KMS-11 (cell line): ENCODE measurements around the gene NUDCD3.

Source experiments
- H2AFZ ChIP-seq: fragments of 200-600 bp; sonication (generic); 2 replicates; pipeline ENCODE4 v1.6.1; 2016; ENCODE audit warnings: antibody characterized with exemption, mixed run types, low read depth
- H3K27ac ChIP-seq: fragments of 200-600 bp; sonication (generic); 2 replicates; pipeline ENCODE4 v1.6.1; 2016; ENCODE audit warnings: mild to moderate bottlenecking, mixed run types
- H3K27me3 ChIP-seq: fragments of 200-600 bp; sonication (generic); 2 replicates; pipeline ENCODE4 v1.6.1; 2017; ENCODE audit warnings: mild to moderate bottlenecking, low read depth, mixed run types, moderate library complexity; ENCODE audit not compliant: insufficient read depth
- H3K36me3 ChIP-seq: fragments of 200-600 bp; sonication (generic); 2 replicates; pipeline ENCODE4 v1.6.1; 2017; ENCODE audit warnings: mild to moderate bottlenecking, mixed run types; ENCODE audit not compliant: insufficient read depth
- H3K4me1 ChIP-seq: fragments of 200-600 bp; sonication (generic); 2 replicates; pipeline ENCODE4 v1.6.1; 2016; ENCODE audit warnings: mild to moderate bottlenecking, low read depth, mixed run types; ENCODE audit not compliant: poor library complexity, severe bottlenecking
- H3K4me2 ChIP-seq: fragments of 200-600 bp; sonication (generic); 2 replicates; pipeline ENCODE4 v1.7.0; 2016; ENCODE audit warnings: mild to moderate bottlenecking, mixed run types
- H3K4me3 ChIP-seq: fragments of 200-600 bp; sonication (generic); IDR thresholded peaks from 2 replicates; pipeline ENCODE4 v1.6.1; 2017; ENCODE audit warnings: low read depth, low read length, mixed read lengths; ENCODE audit not compliant: insufficient read depth
- H3K79me2 ChIP-seq: fragments of 200-600 bp; sonication (generic); 2 replicates; pipeline ENCODE4 v1.6.1; 2016; ENCODE audit warnings: low read depth, mixed run types; ENCODE audit not compliant: insufficient read depth
- H3K9ac ChIP-seq: fragments of 200-600 bp; sonication (generic); 2 replicates; pipeline ENCODE4 v1.6.1; 2016; ENCODE audit warnings: mild to moderate bottlenecking, mixed run types
- H4K20me1 ChIP-seq: fragments of 200-600 bp; sonication (generic); 2 replicates; pipeline ENCODE4 v1.6.1; 2016; ENCODE audit warnings: mild to moderate bottlenecking, mixed run types; ENCODE audit not compliant: insufficient read depth
- TF ChIP-seq, protein P1 (sequence below): fragments of 200-600 bp; sonication (generic); conservative IDR thresholded peaks from 2 replicates; pipeline ENCODE4 v1.6.1; 2017; ENCODE audit warnings: low read depth, mild to moderate bottlenecking, antibody characterized with exemption, low read length, moderate library complexity, mixed read lengths

Gene NUDCD3

DNA sequence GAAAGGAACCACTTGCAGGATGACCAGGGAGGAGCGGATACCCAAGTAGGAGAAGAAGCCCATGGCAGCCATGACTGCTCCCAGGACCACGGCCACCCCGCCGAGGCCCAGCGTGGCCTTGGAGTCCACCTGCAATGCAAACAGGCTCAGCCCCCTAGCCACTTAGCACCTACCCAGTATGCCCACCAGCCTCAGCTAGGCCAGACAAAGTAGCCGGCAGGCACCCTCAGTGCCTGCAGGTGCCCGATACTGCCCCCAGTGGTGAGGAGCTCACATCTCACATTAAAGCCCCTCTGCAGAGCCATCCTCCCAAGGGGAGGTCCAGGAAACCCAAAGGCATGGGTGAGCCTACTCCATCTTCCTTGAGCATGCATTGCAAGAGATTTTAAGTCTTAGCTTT lies 44.0 kb upstream of the NUDCD3 start:
- H3K79me2 ChIP-seq, result no peaks in the 10 kb centered on the region
- H3K36me3 ChIP-seq, result no peaks in the 10 kb centered on the region
- TF ChIP-seq, protein P1, sequence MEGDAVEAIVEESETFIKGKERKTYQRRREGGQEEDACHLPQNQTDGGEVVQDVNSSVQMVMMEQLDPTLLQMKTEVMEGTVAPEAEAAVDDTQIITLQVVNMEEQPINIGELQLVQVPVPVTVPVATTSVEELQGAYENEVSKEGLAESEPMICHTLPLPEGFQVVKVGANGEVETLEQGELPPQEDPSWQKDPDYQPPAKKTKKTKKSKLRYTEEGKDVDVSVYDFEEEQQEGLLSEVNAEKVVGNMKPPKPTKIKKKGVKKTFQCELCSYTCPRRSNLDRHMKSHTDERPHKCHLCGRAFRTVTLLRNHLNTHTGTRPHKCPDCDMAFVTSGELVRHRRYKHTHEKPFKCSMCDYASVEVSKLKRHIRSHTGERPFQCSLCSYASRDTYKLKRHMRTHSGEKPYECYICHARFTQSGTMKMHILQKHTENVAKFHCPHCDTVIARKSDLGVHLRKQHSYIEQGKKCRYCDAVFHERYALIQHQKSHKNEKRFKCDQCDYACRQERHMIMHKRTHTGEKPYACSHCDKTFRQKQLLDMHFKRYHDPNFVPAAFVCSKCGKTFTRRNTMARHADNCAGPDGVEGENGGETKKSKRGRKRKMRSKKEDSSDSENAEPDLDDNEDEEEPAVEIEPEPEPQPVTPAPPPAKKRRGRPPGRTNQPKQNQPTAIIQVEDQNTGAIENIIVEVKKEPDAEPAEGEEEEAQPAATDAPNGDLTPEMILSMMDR, result peak; percentile 85

GRCh38 chr7:44534087-44534486 lies 43.6 kb upstream of the NUDCD3 start:
- Histone ChIP-seq H3K4me2 (no peak overlapping the region), H3K4me1 (no peaks in the 10 kb centered on the region), H3K27me3 (no peaks in the 10 kb centered on the region), H2AFZ (no peak overlapping the region), H3K79me2 (no peaks in the 10 kb centered on the region), H4K20me1 (no peaks in the 10 kb centered on the region), H3K4me3 (no peak overlapping the region), H3K27ac (no peak overlapping the region), H3K9ac (no peak overlapping the region), H3K36me3 (no peaks in the 10 kb centered on the region)
- TF ChIP-seq, protein P1, result no peak

More for the DNA sequence above, 44.0 kb upstream of the NUDCD3 start:
- Histone ChIP-seq H3K4me2 (no peak overlapping the region), H3K27ac (no peak overlapping the region), H2AFZ (no peak overlapping the region), H3K4me1 (no peaks in the 10 kb centered on the region), H3K9ac (no peak overlapping the region), H3K27me3 (no peaks in the 10 kb centered on the region), H3K4me3 (no peak overlapping the region), H4K20me1 (no peaks in the 10 kb centered on the region)

DNA sequence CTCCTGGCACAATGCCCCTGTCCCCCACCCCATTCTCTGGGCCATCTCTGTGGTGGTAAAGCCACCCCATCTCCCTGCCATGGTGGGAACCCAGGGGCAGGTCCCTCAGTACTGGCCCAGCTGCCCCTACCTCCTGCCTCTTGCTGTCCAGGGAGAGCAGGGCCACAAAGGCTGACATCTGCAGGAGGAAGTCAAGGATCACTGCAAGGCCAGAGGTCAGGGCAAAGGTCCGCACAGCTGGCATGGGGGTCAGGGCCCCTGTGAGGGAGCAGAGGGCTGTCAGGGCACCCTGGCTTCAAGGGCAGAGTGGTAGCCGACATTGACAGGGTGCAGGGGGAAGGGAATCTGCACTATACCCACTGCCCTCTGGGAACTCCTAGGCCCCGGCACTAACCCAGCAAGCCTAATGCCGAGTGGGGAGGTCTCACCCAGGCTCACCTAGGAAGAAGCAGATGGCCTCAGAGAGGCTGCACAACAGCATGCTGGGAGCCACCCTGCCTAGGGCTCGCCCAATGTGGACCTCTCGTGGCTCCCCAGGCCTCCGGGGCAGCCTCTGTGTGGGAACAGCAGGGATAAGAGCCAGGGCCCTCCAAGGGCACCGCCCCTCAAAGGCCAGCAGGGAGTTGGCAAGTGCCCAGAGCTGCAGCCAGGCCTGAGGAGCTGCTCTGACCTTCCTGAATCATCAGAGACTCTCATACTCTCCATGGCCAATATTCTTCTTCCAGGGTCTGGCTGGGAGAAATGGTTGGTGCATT lies 43.0 kb upstream of the NUDCD3 start:
- H3K79me2 ChIP-seq, result no peaks in the 10 kb centered on the region
- H3K9ac ChIP-seq, result no peak overlapping the region
- H3K4me1 ChIP-seq, result no peaks in the 10 kb centered on the region
- H3K4me3 ChIP-seq, result no peak overlapping the region
- no peaks in the 10 kb centered on the region for H3K27me3 ChIP-seq
- no peak overlapping the region for H2AFZ ChIP-seq
- TF ChIP-seq, protein P1, result no peak
- no peaks in the 10 kb centered on the region for H3K36me3 ChIP-seq
- no peak overlapping the region for H3K27ac ChIP-seq
- H4K20me1 ChIP-seq, result no peaks in the 10 kb centered on the region
- H3K4me2 ChIP-seq, result no peak overlapping the region

DNA sequence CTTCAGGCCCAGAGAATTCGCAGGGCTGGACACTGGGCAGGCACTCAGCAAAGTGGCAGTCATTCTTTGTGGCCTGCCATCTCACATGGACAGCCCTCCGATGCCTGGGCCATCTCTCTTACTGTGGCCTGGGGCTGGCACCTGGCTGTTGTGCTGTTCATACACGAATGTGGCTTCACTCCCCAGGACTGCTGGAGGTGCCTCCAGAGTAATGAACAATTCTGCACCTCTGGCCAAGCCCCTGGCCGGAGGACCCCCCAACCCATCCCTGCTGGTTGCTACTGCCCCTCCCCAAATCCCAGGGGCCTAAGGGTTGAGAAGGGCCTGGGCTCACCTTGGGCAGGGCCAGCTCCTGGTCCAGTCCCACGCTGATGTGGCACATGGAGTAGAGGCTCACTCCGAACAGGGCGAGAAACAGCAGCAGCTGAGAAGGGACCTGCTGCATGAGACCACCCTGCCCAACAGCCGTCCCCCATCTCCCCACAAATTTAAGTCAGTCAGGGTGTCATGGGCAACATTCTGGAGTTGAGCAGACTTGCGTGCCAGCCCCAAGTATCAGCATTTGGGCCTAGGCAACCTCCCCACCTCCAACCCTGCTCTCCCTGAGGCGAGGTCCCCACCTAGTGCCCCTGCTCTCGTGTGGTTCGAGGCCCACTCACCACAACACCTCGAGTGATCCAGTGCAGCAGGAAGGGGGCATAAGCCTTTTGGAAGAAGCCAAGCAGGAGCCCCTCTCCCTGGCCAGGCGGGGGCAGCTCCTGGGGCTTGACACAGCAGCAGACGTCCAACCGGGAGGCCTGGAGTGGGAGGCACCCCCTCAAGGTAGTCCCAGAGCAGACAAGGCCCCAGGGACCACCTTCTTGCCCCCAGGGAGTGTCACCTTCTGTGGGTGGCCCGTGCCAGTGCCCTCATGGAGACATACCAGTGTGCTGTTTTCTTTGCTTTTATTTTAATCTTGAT lies 41.2 kb upstream of the NUDCD3 start:
- TF ChIP-seq, protein P1, result no peak
- Histone ChIP-seq H3K4me3 (no peak overlapping the region), H3K79me2 (no peaks in the 10 kb centered on the region), H4K20me1 (no peaks in the 10 kb centered on the region), H3K27ac (no peak overlapping the region), H3K9ac (no peak overlapping the region), H3K4me2 (no peak overlapping the region), H2AFZ (no peak overlapping the region), H3K27me3 (no peaks in the 10 kb centered on the region), H3K36me3 (no peaks in the 10 kb centered on the region), H3K4me1 (no peaks in the 10 kb centered on the region)
